NK-92 (cell line): ENCODE results near the gene IPO7.
A peak's percentile ranks its signal among the peaks of the same experiment; 100 is the strongest.
"Not testable (repeated sequence)": the region's sequence is repeated elsewhere in the genome, so short reads cannot be mapped to it uniquely, and the experiment has no call there.

ENCODE experiments used
- DNase-seq: peaks from one replicate; lab custom pipeline; 2025; ENCODE audit not compliant: unreplicated experiment; lab: John Stamatoyannopoulos, UW

The IPO7 gene

DNA sequence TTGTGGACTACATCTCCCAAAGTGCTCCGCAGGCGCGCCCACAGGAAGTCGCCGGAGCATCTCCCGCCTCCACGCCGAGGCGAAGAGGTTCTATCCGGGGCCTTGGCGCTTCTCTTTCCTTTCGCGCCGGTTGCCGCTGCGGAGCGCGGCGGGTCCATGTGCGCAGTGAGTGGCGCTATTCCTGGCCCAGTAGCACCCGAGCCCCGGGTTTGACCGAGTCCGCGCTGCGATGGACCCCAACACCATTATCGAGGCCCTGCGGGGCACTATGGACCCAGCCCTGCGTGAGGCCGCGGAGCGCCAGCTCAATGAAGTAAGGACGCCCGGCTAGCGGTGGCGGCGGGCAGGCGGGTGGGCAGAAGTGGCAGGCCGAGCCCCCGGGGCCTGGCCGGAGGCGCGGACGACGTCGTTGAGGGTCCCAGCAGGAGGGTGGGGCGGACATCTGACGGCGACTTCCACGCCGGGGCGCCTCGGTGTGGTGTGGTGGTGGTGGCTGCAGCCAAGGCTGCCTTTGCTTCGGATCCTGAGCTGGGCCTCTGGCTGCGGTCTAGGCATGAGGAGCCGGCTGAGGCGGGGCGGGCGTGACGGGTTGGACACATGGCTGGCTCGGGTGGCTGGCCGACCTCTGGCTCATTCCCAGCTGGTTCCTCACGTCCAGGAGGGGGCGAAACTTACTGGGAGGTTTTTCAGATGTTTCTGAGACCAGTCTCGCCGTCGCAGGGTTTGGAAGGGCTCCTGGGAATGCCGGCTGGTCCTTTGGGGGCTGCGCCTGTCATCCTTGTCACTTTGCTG lies at the start of gene IPO7:
IPO7 (plus strand) TSS at position 118 of the 792 bp plus-strand sequence; CDS start at position 230, 112 bp downstream.
- peak; percentile 18 for DNase-seq

DNA sequence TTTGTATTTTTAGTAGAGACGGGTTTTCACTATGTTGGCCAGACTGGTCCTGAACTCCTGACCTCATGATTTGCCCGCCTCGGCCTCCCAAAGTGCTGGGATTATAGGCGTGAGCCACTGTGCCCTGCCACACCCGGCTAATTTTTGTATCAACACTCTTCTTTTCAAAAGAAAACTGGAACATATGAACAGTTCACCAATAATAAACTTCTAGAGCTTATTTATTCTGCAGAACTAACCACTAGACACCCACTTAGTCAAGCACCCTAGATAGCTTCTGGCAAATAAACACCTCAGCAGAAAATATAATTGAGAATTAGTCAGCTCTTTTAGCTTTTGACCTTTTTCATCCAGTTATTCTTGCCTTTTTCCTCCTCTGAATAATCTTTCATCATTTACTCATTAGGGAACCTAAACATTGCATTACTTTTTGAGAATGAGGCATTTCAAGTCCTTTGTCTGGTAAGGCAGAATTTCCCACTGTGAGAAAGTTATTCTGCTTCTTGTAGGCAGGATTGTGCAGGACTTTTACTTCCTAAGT lies 42.7 kb upstream of the IPO7 start:
- DNase-seq, result no peak

DNA sequence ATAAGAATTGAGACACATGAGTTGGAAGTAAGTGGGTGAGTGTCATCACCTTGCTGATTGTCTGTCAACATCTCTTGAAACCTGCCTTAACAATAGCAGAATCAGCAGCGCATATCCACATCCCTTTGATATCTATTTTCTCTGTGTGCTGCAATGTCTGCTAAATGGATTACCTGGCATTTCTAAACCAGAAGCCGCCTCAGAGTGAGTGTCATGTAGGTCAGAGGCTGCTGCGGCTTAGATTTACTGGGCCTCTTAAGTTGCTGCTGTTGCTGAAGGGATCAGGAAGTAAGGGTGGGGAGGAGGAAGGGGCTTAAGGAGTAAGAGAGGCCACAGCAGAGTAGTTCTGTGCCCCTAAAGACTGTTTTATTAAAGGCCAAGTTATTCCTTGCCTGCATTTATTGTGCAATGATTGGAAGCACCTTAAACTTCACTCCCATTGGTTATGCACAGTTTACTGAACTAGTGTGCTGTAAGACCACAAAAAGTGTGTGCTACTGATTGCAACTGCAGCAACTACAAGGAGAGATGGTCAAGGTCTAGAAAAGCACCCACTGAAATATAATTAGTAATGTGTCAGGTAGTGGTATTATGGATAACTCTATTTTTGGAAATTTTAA lies 40.3 kb upstream of the IPO7 start:
- no peak for DNase-seq

DNA sequence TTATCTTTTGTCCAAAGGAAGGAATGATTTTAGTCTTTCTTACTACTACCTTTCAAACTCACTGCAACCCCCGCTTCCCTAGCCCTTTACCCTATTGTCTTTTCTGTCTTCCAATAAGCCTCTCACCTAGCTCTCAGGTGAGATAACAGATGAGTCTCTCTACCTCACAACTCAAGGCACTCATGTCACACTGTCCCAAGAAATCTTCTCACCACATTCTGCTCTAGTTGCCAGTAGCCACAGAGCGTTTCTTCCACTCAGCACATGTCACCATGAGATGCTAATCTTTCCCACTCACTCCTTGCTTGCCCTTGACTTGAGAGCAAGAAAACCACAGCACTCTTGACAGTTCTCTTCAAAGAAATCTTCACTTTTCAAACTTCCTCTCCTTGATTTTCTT lies 37.4 kb upstream of the IPO7 start:
- DNase-seq, result no peak

DNA sequence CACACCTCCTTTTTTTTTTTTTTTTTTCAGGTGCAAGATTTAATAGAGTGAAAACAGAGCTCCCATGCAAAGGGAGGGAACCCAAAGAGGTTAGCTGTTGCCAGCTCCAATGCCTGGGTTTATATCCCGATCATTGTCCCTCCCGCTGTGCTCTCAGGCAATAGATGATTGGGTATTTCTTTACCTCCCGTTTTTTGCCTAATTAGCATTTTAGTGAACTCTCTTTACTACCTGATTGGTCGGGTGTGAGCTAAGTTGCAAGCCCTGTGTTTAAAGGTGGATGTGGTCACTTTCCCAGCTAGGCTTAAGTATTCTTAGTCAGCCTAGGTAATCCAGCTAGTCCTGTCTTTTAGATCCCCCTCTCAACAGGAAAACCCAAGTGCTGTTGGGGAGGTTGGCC lies 36.7 kb upstream of the IPO7 start:
- not testable (repeated sequence) for DNase-seq

DNA sequence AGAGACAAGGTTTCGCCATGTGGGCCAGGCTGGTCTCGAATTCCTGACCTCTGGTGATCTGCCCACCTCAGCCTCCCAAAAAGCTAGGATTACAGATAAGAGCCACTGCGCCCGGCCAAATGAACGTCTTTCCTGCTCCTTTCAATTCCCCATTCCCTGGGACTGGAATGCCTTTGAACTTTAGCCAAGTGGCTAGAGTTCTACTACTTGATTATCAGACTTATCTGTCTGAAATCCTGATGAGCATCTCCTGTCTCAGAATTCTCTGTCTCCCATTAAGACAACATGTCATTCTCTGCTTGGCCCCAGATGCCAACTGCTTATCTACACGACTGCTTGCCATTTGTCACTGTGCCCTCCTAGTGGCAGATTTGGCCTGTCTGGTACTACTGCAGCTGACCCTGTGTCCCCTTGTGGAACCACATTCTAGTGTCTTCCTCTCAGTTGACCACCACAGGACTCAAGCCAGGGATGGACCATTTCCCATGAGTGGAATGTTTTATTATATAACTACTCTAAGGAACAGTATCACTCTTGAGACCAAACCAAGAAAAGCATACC lies 33.1 kb upstream of the IPO7 start:
- DNase-seq, result no peak

DNA sequence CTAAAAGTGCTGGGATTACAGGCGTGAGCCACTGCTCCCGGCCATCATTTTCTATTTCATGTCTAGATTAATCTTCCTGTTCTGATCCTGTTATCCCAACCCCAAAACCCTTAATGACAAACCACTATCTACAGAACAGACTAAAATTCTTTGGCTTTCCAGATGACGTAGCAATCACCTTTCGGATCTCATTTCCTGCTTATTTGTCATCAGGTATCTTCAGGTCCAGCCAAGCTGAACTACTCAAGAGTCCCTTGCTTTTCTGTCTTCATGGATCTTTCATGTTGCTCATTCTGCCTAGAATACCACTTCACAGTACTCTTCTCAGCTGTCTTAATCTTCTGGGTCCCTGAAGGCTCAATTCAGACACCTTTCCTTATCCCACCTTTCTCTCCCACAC lies 27.4 kb upstream of the IPO7 start:
- no peak for DNase-seq

DNA sequence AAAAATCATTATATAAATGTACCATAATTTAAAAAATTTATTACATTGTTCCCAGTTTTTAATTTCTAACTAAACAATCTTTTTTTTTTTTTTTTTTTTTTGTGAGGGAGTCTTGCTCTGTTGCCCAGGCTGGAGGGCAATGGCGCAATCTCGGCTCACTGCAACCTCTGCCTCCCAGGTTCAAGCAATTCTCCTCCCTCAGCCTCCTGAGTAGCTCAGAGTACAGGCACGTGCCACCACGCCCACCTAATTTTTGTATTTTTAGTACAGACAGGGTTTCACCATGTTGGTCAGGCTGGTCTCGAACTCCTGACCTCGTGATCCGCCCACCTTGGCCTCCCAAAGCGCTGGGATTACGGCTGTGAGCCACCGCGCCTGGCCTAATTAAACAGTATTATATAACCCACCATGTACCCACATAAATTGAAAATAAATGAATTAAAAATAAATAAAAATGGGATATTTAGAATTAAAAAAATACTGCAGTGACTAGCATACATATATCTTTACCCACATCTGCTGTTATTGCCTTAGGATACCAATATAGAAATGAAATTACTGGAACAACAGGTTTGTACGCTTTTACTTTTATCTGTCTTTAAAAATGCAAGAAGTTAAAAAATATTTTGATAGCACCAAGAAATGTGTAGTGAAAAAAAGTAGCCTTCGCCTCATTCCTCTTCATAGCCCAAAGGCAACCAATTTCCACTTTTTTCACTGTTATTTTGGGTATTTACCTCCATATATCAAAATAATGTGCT lies 23.4 kb upstream of the IPO7 start:
- DNase-seq, result not testable (repeated sequence)

DNA sequence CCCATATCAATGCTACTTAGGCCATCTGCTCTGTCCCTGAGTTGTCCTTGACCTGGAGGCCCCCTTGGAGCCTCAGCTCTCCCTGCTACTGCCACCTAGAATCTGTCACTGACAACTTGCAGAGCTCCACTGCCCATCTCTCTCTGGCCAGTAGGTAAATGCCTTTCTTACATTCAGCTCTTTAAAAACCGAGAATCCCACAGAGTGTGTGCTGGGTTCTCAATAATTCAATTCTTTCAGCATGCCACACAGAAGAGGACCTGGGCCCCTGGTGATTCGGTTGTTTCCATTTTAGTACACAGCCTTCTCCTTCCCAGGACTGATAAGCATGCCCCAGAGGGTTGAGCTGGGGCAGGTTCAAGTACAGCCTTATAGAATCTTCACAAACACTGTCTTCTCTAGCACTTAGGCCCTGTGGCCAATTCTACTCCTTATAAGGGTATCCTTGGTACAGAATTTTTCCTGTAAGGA lies 22.0 kb upstream of the IPO7 start:
- DNase-seq, result no peak

DNA sequence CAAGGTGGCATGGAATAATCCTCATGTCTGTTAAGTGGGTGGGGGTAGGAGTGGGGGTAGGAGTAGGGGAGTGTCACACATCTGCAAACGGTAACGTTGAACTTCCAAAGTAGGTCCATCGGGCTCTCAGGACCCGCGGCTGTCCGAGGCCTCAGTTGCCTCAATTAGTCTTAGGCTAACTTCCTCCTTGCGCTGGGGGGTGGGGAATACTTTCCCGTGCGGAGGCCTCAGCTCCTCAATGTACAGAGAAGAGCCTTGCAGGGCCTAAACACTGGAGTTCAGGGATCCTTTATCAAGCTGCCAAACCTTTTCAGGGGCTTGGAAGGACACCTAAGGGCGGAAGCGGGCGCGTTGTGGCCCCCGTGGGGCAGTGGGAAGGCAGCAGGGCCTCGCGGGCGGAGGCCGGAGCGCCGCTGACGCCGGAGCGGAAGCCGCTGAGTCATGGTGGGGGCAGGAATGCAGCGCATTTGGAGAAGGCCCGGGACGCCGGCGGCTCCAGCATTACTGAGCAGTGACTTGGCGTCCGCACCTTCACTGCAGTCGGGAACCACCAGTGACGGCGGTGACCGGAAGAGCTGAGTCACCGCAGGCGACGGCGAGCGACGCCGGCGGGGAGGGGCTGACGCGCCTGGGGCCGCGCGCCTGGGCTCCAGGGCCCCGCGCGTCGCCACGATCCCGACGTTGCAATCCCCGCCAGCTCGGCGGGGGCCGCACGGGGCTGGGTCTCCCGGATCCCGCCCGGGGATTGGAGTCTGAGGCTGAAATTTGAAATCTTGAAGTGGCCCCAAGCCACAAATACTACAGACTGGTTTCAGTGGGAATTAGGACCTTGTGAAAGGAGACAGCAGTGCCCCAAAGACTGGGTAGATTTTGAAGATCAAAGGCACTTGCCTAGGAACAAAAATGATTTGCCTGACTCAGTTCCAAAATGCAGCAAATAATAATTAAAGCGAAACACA lies 20.2 kb upstream of the IPO7 start:
- DNase-seq, result peak; percentile 28

DNA sequence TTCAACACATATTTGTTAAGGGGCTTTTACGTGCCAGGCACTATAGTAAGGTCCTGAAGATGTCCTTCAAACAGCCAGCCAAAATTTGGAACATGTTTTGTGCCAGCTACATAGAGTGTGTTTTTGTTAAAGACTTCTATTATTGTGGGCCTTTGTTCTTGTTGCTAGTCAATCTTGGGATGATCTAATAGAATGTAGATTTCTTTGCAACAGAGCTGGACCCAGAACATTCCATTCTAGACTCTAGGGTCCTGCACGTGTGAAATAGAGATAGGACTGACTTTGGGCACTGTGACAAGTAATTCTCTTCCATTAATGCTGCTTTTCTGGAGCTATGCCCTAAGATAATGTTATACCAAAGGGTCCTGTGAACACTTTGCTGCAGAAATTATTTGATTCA lies 16.9 kb upstream of the IPO7 start:
- DNase-seq, result no peak

DNA sequence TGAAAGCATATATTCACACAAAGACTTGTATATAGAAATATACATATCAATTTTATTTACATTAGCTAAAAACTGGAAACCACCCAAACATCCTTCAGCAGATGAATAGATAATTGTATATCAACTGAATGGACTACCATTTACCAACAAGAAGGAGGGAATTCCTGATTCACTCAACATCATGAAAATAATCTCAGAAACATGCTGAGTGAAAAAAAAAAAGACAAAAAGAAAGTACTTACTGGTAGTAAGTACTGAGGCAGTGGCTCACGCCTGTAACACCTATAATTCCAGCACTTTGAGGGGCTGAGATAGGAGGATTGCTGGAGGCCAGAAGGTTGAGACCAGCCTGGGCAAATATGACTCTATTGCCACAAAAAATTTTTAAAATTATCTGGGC lies 7.4 kb upstream of the IPO7 start:
- no peak for DNase-seq

DNA sequence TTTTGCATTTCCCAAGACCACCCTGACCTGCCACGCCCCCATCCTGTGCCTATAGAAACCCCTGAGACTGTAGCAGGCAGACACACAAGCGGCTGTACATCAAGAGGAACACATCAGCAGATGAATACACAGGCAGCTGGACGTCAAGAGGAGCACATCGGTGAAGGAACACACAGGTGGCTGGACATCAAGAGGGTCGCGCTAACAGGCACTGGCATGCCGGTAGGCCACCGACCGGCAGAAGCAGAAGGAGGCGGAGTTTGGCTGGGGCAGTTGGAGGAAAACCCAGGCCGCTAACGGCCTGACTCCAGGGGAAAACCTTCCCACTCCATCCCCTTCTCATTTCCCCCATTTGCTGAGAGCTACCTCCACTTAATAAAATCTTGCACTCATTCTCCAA lies 5.4 kb upstream of the IPO7 start:
- no peak for DNase-seq

DNA sequence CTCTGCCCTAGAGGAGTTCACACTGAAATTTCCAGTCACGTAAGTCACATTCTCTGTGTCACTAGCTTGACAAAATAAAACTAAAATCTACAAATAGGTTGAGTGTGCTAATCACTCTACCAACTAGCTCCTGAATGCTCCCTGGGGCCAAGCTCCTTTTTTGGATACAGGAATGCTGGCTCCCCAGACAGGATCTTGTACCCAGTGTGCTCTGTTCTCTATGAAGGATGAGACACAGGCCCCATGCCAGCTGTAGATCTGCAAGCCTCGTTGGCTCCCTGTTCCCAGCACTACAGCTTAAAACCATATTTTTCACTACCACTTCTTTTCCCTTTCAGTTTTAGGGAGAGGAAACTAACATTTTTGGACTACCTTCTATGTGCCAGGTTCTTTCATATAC lies 3.7 kb upstream of the IPO7 start:
- no peak for DNase-seq

DNA sequence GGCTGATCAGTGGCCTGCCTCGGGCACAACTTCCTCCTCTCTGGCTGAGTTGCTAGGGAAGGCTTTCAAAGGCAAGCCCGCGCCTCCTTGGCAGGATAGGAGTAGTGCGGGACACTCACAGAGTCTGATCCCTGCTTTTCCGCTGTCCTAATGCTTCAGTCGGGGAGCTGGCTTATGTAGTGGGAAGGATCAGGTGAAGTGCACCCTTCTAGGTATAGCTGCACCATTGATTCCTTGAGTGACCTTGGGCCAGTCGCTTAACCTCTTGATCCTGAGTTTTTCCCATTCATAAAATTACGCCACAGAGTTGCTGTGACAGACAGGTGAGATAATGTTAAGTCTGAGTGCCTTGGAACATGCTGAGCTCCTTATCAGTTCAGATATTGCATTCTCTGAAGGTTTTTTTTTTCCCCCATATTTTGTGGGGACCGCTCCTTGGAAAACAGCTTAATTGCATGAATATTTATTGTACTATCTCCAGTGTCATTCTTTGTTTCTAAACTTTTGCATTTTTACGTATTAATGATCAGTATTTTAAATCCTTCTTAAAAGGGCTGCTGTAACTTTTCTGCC lies 961 bp downstream of the IPO7 start:
- DNase-seq, result no peak

DNA sequence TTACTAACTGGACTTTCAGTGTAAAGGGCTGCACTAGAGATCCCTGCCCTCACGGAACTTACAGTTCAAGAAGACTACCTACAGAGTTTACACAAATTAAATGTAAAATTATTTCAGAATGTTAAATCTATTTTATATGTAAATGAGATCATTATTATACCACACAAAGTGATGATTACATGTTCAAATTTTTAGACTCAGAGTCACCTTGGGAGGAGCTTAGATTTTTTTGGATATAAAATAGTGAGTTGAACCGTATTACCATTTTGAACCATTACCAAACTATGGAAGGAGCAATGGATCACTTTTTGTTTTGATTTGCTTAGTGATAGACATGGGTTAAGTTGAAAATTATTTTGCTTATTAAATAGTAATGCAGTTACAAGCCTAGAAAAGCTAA lies 1.6 kb downstream of the IPO7 start:
- DNase-seq, result no peak

DNA sequence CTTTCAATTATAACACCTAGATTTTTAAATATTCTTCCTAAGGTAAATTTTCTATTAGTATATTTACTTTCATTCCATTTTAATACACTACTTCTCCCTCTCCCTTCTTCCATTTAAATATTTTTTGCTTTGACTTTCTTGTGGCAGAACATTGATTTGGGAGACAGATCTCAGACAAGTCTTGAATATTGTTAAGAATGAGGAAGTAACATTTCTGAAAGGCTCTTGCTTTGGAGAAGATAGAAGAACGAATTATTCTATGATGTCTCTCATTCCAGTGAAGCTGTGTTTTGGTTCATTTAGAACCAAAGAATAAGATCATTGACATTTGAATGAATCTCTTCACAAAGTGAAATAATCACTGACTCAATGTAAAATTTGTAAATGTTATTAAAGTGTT lies 2.4 kb downstream of the IPO7 start:
- DNase-seq, result no peak

DNA sequence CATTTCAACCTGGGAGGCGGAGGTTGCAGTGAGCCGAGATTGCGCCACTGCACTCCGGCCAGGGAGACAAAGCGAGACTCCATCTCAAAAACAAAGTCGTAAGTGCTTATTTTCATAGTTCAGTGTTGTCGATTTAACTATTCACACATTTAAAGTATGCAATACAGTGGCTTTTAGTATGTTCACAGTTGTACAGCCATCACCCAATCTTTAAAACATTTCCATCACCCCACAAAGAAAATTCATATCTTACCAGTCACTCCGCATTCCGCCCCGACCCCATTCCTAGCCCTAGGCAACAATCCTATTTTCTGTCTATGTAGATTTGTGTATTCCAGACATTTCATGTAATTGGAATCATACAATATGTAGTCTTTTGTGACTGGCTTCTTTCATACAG lies 11.9 kb downstream of the IPO7 start:
- no peak for DNase-seq

DNA sequence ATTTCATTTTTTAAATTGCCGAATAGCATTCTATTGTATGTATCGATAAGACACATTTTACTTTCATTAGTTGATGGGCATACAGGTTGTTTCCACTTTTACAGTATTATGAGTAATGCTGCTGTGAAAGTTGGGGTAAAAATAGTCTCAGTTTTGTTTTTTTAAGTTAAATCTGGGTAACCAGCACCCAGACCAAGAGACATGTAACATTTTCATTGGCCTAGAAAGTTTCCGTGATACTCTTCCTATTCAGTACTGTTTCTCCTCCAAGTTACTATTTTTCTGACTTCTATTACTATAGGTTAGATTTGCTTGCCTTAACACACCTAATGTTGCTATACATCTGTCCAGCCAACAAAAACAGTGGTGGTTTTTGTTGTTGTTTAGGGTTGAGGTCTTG lies 12.3 kb downstream of the IPO7 start:
- no peak for DNase-seq
